Measurements from ENCODE around the gene FHOD1.

GRCh38 chr16:67204076-67204475, 43.2 kb downstream of the FHOD1 start:
- no peak for TF ChIP-seq ZNF548 (tag by site-specific recombination; IDR thresholded peaks at IDR 0.05)
- TF ChIP-seq RBAK (tag by site-specific recombination; IDR thresholded peaks at IDR 0.05) = no peak
- no peak for TF ChIP-seq ZNF335 (tag by site-specific recombination; conservative IDR thresholded peaks at IDR 0.05)
- no peak for TF ChIP-seq ZNF560 (tag by site-specific recombination; IDR thresholded peaks at IDR 0.05; ENCODE audit: borderline replicate concordance)
- TF ChIP-seq KLF7 (tag by site-specific recombination; IDR thresholded peaks at IDR 0.05; ENCODE audit: borderline replicate concordance) = no peak
- TF ChIP-seq ZNF76 (tag by site-specific recombination; IDR thresholded peaks at IDR 0.05; ENCODE audit: borderline replicate concordance, low read depth) = no peak

Measured in HEK293 (cell line).